ENCODE measurements around the gene ERCC1.
"Not testable (repeated sequence)": the region's sequence is repeated elsewhere in the genome, so short reads cannot be mapped to it uniquely, and the experiment has no call there.

ERCC1 gene

DNA sequence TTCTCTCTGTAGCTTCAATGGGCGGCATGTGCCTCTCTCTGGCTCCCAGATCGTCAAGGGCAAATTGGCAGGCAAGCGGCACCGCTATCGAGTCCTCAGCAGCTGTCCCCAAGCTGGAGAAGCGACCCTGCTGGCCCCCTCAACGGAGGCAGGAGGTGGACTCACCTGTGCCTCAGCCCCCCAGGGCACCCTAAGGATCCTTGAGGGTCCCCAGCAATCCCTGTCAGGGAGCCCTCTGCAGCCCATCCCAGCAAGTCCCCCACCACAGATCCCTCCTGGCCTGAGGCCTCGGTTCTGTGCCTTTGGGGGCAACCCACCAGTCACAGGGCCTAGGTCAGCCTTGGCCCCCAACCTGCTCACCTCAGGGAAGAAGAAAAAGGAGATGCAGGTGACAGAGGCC lies 15.6 kb downstream of the ERCC1 start:
- Histone ChIP-seq H3K36me3 (ENCODE audit: low read depth) (peaks cover 25% of the 10 kb centered on the region), H3K27ac (ENCODE audit: poor library complexity, severe bottlenecking) (peak overlapping the region; percentile 98), H3K9me3 (ENCODE audit: severe bottlenecking) (no peaks in the 10 kb centered on the region), H3K4me3 (ENCODE audit: severe bottlenecking) (no peak overlapping the region), H3K4me1 (ENCODE audit: insufficient read depth, poor library complexity, severe bottlenecking) (peaks cover 5% of the 10 kb centered on the region), H3K27me3 (ENCODE audit: insufficient read depth, poor library complexity, severe bottlenecking) (no peaks in the 10 kb centered on the region)
- ATAC-seq (ENCODE audit: low read depth) (no peak), DNase-seq (ENCODE audit: low spot score) (no peak)
- TF ChIP-seq, protein P1, sequence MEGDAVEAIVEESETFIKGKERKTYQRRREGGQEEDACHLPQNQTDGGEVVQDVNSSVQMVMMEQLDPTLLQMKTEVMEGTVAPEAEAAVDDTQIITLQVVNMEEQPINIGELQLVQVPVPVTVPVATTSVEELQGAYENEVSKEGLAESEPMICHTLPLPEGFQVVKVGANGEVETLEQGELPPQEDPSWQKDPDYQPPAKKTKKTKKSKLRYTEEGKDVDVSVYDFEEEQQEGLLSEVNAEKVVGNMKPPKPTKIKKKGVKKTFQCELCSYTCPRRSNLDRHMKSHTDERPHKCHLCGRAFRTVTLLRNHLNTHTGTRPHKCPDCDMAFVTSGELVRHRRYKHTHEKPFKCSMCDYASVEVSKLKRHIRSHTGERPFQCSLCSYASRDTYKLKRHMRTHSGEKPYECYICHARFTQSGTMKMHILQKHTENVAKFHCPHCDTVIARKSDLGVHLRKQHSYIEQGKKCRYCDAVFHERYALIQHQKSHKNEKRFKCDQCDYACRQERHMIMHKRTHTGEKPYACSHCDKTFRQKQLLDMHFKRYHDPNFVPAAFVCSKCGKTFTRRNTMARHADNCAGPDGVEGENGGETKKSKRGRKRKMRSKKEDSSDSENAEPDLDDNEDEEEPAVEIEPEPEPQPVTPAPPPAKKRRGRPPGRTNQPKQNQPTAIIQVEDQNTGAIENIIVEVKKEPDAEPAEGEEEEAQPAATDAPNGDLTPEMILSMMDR (IDR thresholded peaks at IDR 0.05; ENCODE audit: poor library complexity, severe bottlenecking): no peak

DNA sequence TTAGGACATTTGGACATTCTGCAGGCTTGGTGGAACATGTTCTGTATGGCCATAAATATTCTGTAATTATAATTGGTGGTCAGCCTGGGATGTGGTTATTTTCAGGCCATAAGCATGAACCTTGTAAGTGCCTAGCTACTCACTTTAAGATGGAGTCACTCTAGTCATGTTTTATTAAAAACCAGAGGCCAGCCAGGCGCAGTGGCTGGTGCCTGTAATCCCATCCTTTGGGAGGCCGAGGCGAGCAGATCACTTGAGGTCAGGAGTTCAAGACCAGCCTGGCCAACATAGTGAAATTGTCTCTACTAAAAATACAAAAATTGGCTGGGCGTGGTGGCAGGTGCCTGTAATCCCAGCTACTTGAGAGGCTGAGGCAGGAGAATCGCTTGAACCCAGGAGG lies 16.1 kb downstream of the ERCC1 start:
- H3K9me3 ChIP-seq (ENCODE audit: severe bottlenecking); H3K27me3 ChIP-seq (ENCODE audit: insufficient read depth, poor library complexity, severe bottlenecking); DNase-seq (ENCODE audit: low spot score); ATAC-seq (ENCODE audit: low read depth): not testable (repeated sequence)
- Histone ChIP-seq H3K36me3 (ENCODE audit: low read depth) (peaks cover 24% of the 10 kb centered on the region), H3K4me1 (ENCODE audit: insufficient read depth, poor library complexity, severe bottlenecking) (peaks cover 10% of the 10 kb centered on the region), H3K27ac (ENCODE audit: poor library complexity, severe bottlenecking) (peak overlapping the region; percentile 98), H3K4me3 (ENCODE audit: severe bottlenecking) (peak overlapping the region; percentile 92)

DNA sequence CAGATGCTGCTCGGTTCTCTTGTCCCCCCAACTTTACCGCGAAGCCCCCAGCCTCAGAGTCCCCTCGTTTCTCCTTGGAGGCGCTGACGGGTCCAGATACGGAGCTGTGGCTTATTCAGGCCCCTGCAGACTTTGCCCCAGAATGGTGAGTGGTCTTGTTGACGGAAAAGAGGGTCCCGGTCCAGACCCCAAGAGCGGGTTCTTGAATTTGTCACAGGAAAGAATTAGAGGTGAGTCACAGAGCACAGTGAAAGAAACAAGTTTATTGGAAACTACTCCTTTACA lies 16.7 kb downstream of the ERCC1 start:
- Histone ChIP-seq H3K36me3 (ENCODE audit: low read depth) (peaks cover 20% of the 10 kb centered on the region), H3K4me1 (ENCODE audit: insufficient read depth, poor library complexity, severe bottlenecking) (peaks cover 12% of the 10 kb centered on the region), H3K27me3 (ENCODE audit: insufficient read depth, poor library complexity, severe bottlenecking) (no peaks in the 10 kb centered on the region), H3K27ac (ENCODE audit: poor library complexity, severe bottlenecking) (peak overlapping the region; percentile 98), H3K9me3 (ENCODE audit: severe bottlenecking) (no peaks in the 10 kb centered on the region), H3K4me3 (ENCODE audit: severe bottlenecking) (peak overlapping the region; percentile 92)
- TF ChIP-seq, protein P1 (IDR thresholded peaks at IDR 0.05; ENCODE audit: poor library complexity, severe bottlenecking): peak; percentile 1
- ATAC-seq (ENCODE audit: low read depth) (no peak), DNase-seq (ENCODE audit: low spot score) (no peak)

DNA sequence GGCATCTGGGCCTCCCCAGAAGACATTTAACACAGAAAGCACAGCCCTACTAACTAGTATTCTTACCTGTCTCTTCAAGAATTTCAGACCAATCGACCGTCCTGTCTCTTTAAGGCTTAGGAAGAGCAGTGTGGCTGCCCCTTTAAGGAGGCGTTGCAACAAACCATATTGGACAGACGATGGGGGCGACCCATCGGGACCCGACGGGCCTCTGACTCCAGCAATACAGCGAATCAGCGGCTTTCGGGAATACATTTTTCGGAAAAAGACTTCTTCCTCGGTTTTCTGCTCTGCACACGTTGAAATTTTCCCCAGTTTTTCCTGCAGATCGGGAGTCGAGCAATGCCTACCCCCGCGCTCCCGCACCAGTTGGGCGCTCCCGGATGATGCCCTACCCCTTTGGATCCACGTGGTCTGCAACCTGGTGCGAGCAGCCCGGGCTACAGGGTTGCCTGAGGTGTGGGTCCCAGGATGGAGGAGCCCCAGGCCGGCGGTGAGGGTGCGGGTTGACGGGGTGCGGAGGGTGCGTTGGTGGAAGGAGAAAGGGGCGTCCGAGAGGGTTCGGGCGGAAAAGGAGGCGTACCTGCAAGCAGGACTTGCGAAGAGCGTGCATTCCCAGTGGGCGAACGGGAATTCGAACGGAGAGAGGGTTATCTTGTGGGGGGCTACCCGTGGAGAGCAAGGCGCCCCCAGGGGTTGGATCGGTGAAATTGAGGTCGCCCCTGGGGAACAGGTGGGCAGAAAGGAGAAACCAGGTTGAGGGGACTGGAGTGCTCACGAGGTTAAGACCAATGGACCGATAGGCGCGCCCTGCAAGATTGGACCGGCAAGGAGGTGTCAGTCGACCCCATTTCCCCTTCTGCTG lies 17.3 kb downstream of the ERCC1 start, which contains the start of gene POLR1G:
Gene POLR1G (plus strand): TSS at position 419 of the 865 bp plus-strand sequence. CDS start 53 bp downstream, at position 472.
- Histone ChIP-seq H3K9me3 (ENCODE audit: severe bottlenecking) (no peaks in the 10 kb centered on the region), H3K36me3 (ENCODE audit: low read depth) (peaks cover 21% of the 10 kb centered on the region), H3K4me3 (ENCODE audit: severe bottlenecking) (peak within 1 kb of the TSS; percentile 92), H3K27me3 (ENCODE audit: insufficient read depth, poor library complexity, severe bottlenecking) (no peaks in the 10 kb centered on the region), H3K4me1 (ENCODE audit: insufficient read depth, poor library complexity, severe bottlenecking) (peaks cover 17% of the 10 kb centered on the region), H3K27ac (ENCODE audit: poor library complexity, severe bottlenecking) (peak within 1 kb of the TSS; percentile 98)
- ATAC-seq (ENCODE audit: low read depth): peak; percentile 44
- peak; percentile 85 for DNase-seq (ENCODE audit: low spot score)
- TF ChIP-seq, protein P1 (IDR thresholded peaks at IDR 0.05; ENCODE audit: poor library complexity, severe bottlenecking): peak; percentile 5

GRCh38 chr19:45405435-45406225 lies 18.1 kb downstream of the ERCC1 start:
- H3K27me3 ChIP-seq (ENCODE audit: insufficient read depth, poor library complexity, severe bottlenecking): no peaks in the 10 kb centered on the region
- DNase-seq (ENCODE audit: low spot score) (peak; percentile 94), ATAC-seq (ENCODE audit: low read depth) (peak; percentile 36)
- peaks cover 19% of the 10 kb centered on the region for H3K36me3 ChIP-seq (ENCODE audit: low read depth)
- no peaks in the 10 kb centered on the region for H3K9me3 ChIP-seq (ENCODE audit: severe bottlenecking)
- H3K4me1 ChIP-seq (ENCODE audit: insufficient read depth, poor library complexity, severe bottlenecking): peaks cover 18% of the 10 kb centered on the region
- peak overlapping the region; percentile 98 for H3K27ac ChIP-seq (ENCODE audit: poor library complexity, severe bottlenecking)
- TF ChIP-seq, protein P1 (IDR thresholded peaks at IDR 0.05; ENCODE audit: poor library complexity, severe bottlenecking): no peak
- H3K4me3 ChIP-seq (ENCODE audit: severe bottlenecking): peak overlapping the region; percentile 92

Data from RWPE2 (cell line).